SK-N-MC (cell line): ENCODE measurements around the gene CHST3.

Experiments used
- DNase-seq: peaks from one replicate; pipeline ENCODE4 v3.0.0-alpha.2; 2011; ENCODE audit warnings: low read depth, low spot score
- H3K27ac ChIP-seq: fragments of 200-600 bp; sonication (generic); 2 replicates; pipeline ENCODE4 v1.5.1; 2016; ENCODE audit warnings: mixed run types
- H3K36me3 ChIP-seq: fragments of 200-600 bp; sonication (generic); 2 replicates; pipeline ENCODE4 v1.6.1; 2017; ENCODE audit warnings: antibody characterized with exemption, low read length, mixed read lengths; ENCODE audit not compliant: insufficient read depth
- H3K4me3 ChIP-seq: fragments of 200-600 bp; sonication (generic); 2 replicates; pipeline ENCODE4 v1.5.1; 2016
- H3K9ac ChIP-seq: fragments of 200-600 bp; sonication (generic); 2 replicates; pipeline ENCODE4 v1.8.0; 2017; ENCODE audit warnings: mixed run types, mixed read lengths; ENCODE audit not compliant: insufficient read length
- H3K9me3 ChIP-seq: fragments of 200-600 bp; sonication (generic); 2 replicates; pipeline ENCODE4 v1.6.1; 2017; ENCODE audit warnings: low read depth, mild to moderate bottlenecking, antibody characterized with exemption, low read length, moderate library complexity, mixed read lengths
- EZH2 ChIP-seq: fragments of 200-600 bp; sonication (generic); IDR thresholded peaks from one replicate; pipeline ENCODE4 v1.6.1; 2017; ENCODE audit warnings: antibody characterized with exemption
- FOXP2 ChIP-seq: optimal IDR thresholded peaks from 2 replicates; pipeline ENCODE3; 2011; ENCODE audit warnings: mild to moderate bottlenecking, moderate library complexity; ENCODE audit not compliant: insufficient read depth; ENCODE audit errors: extremely low read length, control extremely low read depth
- POLR2AphosphoS5 ChIP-seq: IDR thresholded peaks from 2 replicates; pipeline ENCODE4 v1.6.1; 2012; ENCODE audit warnings: mild to moderate bottlenecking, low read depth, low read length, borderline replicate concordance

The CHST3 gene

DNA sequence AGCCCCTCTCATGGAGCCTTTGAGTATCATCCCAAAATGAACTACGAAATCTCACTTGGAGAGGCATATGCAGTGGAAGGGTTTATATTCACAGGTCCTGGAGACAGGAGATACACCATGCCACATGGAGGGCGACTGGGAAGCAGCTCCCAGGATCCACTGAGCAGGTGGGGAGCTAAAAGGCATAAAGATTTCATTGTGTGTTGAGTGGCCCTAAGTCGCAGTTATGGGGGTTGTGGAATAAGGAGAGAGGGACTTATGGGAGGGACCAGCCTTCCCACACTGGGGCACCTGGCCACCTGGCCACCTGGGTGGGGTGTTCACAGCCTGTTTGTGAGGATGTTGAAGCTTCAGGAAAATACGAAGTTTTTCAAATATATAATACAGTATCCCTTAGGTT, 37.0 kb upstream of the CHST3 start:
- DNase-seq, result no peak
- Histone ChIP-seq H3K27ac (no peak overlapping the region), H3K9me3 (no peaks in the 10 kb centered on the region), H3K4me3 (no peak overlapping the region), H3K9ac (no peak overlapping the region), H3K36me3 (no peaks in the 10 kb centered on the region)
- TF ChIP-seq EZH2 (no peak), POLR2AphosphoS5 (no peak), FOXP2 (no peak)

DNA sequence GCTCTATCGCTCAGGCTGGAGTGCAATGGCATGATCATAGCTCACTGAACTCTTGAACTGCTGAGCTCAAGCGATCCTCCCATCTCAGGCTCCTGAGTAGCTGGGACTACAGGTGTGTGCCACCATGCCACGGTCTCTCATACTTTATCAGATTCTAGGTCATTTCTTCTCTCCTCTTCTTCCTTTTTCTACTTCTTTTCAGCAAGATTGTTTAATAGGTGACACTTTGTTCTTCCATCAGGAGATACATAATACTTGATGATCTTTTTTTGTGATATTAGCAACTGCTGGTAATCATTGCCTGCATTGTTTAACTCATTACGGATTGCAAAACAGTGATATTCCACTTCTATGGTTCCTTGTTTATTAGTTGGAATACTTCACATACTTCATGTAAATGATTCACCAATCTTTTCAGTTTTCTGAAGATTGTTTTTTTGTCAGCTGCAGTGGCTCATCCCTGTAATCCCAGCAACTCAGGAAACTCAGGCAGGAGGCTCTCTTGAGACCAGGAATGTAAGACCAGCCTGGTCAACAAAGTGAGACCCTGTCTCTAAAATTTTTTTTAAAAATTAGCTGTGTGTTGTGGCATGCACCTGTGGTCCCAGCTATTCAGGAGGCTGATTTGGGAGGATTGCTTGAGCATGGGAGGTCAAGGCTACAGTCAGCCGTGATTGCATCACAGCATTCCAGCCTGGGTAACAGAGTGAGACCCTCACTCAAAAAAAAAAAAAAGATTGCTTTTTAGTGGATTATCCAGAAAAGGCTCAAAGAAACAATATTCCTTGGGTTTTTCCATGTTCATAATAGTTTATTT, 36.2 kb upstream of the CHST3 start:
- Histone ChIP-seq H3K9me3 (no peaks in the 10 kb centered on the region), H3K9ac (no peak overlapping the region), H3K27ac (no peak overlapping the region), H3K36me3 (no peaks in the 10 kb centered on the region), H3K4me3 (no peak overlapping the region)
- DNase-seq, result no peak
- no peak for TF ChIP-seq POLR2AphosphoS5
- TF ChIP-seq FOXP2, result no peak
- no peak for TF ChIP-seq EZH2

DNA sequence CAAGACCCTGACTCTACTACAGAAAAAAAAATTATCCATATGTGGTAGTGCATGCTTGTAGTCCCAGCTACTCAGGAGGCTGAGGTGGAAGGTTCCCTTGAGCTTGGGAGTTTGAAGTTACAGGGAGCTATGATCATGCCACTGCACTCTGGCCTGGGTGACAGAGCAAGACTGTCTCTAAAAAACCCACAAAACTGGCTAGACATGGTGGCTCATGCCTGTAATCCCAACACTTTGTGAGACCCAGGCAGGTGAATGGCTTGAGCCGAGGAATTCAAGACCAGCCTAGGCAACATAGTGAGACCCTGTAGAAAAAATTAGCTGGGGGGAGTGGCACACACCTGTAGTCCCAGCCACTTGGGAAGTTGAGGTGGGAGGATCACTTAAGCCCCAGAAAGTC, 32.9 kb upstream of the CHST3 start:
- H3K9ac ChIP-seq, result no peak overlapping the region
- no peak overlapping the region for H3K27ac ChIP-seq
- H3K4me3 ChIP-seq, result no peak overlapping the region
- H3K9me3 ChIP-seq, result no peaks in the 10 kb centered on the region
- TF ChIP-seq FOXP2, result no peak
- no peak for TF ChIP-seq EZH2
- TF ChIP-seq POLR2AphosphoS5, result no peak
- no peaks in the 10 kb centered on the region for H3K36me3 ChIP-seq
- no peak for DNase-seq

DNA sequence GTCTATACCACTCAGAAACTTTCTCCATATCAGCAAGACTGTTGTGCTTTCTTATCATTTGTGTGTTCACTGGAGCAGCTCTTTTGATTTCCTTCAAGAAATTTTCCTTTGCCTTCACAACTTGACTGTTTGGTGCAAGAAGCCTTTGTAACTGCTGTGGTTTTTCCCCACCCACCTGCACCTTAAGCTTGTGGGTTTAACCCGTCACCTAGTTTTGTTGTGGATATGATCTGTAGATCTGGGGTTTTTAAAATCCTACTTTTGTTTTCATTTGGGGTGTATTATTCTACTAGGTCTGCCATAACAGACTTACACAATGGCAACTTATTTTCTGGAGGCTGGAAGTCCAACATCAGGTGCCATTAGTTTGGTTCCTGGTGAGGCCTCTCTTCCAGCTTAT, 30.5 kb upstream of the CHST3 start:
- Histone ChIP-seq H3K27ac (no peak overlapping the region), H3K9ac (no peak overlapping the region), H3K36me3 (no peaks in the 10 kb centered on the region), H3K9me3 (no peaks in the 10 kb centered on the region), H3K4me3 (no peak overlapping the region)
- DNase-seq, result no peak
- TF ChIP-seq EZH2 (no peak), POLR2AphosphoS5 (no peak), FOXP2 (no peak)

DNA sequence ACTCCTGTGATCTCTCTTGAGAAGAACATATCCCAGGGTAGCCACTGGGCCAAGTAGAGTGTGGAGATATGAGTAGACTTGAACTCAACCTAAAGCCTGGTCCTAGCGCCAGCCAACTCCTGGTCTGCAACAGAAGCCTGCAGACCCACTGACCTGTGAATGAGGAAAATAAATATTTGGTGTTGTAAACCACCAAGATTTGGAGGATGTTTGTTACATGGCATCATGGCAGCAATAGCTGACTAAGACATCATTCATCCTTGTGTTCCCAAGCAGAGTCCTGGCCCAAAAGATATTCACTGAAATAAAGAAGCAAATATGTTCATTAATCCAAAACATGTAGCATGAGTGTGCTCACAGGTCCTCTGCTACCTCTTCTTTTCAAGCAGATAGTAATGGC, 26.0 kb upstream of the CHST3 start:
- Histone ChIP-seq H3K9ac (no peak overlapping the region), H3K4me3 (no peak overlapping the region), H3K36me3 (no peaks in the 10 kb centered on the region), H3K9me3 (no peaks in the 10 kb centered on the region), H3K27ac (no peak overlapping the region)
- TF ChIP-seq FOXP2 (no peak), POLR2AphosphoS5 (no peak), EZH2 (no peak)
- no peak for DNase-seq

DNA sequence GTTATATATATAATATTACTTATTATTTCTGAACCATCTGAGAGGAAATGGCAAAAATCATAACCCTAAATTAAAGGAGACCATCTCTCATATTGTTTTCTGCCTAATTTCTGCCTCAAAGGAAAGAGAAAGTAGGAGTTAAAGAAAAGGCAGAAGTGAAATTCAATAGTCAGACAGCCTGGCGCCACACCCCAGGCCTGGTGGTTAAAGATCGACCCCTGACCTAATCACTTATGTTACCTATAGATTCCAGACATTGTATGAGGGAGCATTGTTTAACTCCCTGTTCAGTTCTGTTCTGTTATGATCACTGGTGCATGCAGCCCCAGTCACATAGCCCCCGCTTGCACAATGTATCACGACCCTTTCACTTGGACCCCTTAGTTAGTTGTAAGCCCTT, 24.9 kb upstream of the CHST3 start:
- Histone ChIP-seq H3K27ac (no peak overlapping the region), H3K9me3 (no peaks in the 10 kb centered on the region), H3K4me3 (no peak overlapping the region), H3K9ac (no peak overlapping the region), H3K36me3 (no peaks in the 10 kb centered on the region)
- DNase-seq, result no peak
- no peak for TF ChIP-seq EZH2
- no peak for TF ChIP-seq FOXP2
- no peak for TF ChIP-seq POLR2AphosphoS5

DNA sequence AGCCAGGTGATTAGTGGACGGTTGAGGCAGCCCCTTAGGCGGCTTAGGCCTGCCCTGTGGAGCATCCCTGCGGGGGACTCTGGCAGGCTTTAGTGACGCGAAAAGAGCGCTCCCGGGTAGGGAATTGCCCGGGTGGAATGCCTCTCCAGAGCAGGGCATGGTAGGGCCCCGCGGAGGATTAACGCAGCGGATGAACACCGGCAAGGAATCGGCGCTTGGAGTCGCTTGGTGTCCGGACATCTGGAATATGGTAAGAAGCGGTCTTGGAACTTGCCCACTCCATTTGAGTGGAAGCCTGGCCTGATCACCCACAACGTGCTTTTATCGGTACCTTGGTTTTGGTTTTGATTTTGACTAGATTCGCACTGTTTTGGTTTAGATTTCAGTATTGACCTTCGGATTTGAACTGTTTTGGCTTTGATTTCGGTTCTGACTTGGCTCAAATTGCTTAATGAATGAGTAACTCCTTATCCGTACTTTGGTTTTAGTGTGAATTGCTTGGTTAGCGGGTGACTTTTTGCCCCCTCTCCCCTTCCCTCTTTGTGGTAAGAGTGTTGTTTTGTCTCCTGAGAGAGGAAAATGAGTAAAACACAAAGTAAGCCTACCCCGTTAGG, 24.2 kb upstream of the CHST3 start:
- Histone ChIP-seq H3K27ac (no peak overlapping the region), H3K9me3 (no peaks in the 10 kb centered on the region), H3K4me3 (no peak overlapping the region), H3K36me3 (no peaks in the 10 kb centered on the region), H3K9ac (no peak overlapping the region)
- TF ChIP-seq FOXP2 (no peak), EZH2 (no peak), POLR2AphosphoS5 (no peak)
- no peak for DNase-seq

DNA sequence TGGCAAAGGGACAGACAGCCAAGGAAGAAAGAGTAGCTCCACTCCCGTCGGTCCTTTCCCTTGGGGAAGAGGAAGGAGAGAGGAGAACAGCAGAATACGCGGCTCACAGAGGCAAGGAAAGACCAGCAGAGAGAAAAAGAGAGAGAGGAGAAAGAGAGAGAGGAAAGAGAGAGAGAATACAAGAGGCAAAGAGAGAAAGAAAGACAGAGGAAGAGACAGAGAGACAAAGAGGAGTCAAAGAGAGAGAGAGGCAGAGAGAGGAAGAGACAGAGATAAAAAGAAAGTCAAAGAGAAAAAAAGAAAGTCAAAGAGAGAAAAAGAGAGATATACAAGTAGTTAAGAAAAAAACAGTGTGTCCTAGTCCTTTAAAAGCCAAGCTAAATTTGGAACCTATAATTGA, 23.4 kb upstream of the CHST3 start:
- Histone ChIP-seq H3K4me3 (no peak overlapping the region), H3K9me3 (no peaks in the 10 kb centered on the region), H3K36me3 (no peaks in the 10 kb centered on the region), H3K27ac (no peak overlapping the region), H3K9ac (no peak overlapping the region)
- TF ChIP-seq FOXP2, result no peak
- TF ChIP-seq POLR2AphosphoS5, result no peak
- no peak for TF ChIP-seq EZH2
- no peak for DNase-seq
